NCI-H748 (cell line): ENCODE results near the gene ADGRG1.
"Not testable (repeated sequence)": the region's sequence is repeated elsewhere in the genome, so short reads cannot be mapped to it uniquely, and the experiment has no call there.

Source experiments
- DNase-seq: peaks from one replicate; lab custom pipeline; 2025; ENCODE audit not compliant: unreplicated experiment; lab: John Stamatoyannopoulos, UW

ADGRG1 gene

DNA sequence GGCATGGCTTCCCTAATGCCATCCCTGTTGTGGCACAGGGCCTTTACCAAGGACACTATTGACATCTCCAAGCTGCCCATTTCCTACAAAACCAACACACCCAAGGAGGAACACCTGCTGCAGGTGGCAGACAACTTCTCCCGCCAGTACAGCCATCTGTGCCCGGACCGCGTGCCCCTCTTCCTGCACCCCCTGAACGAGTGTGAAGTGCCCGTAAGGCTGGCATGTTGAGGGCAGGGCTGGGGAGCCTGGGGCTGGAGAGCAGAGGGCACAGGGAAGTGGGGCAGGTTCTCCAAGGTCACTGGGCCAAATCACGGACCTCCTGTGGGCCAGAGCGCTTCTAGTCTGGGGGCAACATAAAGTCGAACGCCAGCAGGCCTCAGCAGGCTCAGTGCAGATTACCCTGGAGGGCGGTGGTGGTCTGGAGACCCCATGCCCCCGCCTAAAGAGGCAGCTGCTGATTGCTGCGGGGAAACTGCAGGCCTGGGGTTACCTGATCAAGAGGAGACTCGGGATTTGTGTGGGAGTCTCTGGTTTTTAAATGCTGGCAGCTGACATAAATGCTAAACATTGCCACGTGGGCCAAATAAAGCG, 70.5 kb downstream of the ADGRG1 start:
- DNase-seq, result no peak

GRCh38 chr16:57699481-57699880, 71.1 kb downstream of the ADGRG1 start:
- no peak for DNase-seq

DNA sequence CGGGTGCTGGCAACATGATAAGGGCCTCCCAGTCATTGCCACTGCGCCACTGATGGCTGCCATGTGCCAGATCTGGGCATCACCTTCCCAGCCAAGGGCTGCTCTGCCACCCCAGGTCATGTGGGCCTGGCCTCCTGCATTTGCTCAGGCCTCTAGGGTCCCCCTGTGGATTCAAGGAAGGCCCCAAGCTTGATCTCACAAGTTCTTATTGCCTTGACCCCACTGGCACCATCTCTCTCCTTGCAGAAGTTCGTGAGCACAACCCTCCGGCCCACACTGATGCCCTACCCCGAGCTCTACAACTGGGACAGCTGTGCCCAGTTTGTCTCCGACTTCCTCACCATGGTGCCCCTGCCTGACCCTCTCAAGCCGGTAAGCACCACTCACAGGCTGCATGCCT, 71.5 kb downstream of the ADGRG1 start:
- DNase-seq, result no peak

- no peak for DNase-seq
Measured at GRCh38 chr16:57700781-57701551, 72.5 kb downstream of the ADGRG1 start.

- no peak for DNase-seq
Measured at GRCh38 chr16:57701759-57702371, 73.4 kb downstream of the ADGRG1 start.

GRCh38 chr16:57703416-57704010, 75.1 kb downstream of the ADGRG1 start:
- no peak for DNase-seq

DNA sequence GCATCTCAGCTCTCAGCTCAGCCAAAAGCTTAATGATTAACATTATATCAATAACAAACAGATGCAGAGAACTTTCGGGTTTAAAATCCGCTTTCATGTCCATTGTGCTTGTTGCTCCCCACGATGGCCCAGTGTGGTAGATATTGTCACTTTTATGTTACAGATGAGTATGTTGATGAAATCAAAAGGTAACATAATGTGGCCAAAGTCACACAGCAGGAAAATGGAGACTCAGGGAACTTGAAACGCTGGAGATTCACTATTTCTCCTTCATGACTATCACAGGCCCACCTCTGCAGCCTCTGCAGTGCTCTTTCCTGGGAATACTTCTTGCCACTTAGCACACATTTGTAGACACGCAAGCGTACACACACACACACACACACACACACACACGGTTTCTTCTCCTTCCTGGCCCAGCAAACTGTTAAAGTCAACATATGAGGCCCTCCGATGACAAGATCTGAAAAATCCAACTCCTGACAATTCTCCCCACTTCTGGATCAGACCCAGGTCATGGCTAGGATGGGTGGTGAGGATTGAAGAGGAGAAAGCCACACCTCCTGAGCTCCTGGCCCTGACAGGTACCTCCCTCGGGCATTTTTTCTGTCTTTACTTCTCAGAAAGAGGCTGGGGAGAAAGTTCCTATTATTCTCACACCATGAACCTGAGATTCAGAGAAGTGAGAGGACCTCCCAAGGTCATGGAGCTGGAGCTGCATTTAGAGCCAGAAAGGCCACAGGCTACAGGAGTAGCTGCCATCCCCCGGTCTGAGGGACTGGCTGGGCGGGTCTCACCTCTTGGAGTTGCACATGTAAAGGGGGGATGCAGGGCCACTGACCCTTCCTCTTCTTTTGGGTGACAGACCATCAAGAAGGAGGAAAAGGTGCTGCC, 75.8 kb downstream of the ADGRG1 start:
- DNase-seq, result no peak

- no peak for DNase-seq
Measured at GRCh38 chr16:57704905-57705852, 76.7 kb downstream of the ADGRG1 start.

- no peak for DNase-seq
Measured at GRCh38 chr16:57706717-57707116, 78.3 kb downstream of the ADGRG1 start.

DNA sequence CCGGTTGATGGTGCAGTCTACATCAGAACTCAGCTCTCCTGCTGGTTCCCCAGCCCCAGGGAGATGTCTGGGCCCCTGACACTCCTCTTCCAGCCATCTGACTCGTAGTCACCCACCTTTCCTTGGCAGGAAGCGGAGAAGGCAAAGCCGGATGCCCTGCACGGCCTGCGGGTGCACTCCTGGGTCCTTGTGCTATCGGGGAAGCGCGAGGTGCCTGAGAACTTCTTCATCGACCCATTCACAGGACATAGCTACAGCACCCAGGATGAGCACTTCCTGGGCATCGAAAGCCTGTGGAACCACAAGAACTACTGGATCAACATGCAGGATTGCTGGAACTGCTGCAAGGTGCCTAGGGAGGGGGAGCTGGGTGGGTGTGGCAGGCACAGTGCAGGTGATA, 78.9 kb downstream of the ADGRG1 start:
- no peak for DNase-seq

GRCh38 chr16:57708168-57708567, 79.7 kb downstream of the ADGRG1 start:
- no peak for DNase-seq

DNA sequence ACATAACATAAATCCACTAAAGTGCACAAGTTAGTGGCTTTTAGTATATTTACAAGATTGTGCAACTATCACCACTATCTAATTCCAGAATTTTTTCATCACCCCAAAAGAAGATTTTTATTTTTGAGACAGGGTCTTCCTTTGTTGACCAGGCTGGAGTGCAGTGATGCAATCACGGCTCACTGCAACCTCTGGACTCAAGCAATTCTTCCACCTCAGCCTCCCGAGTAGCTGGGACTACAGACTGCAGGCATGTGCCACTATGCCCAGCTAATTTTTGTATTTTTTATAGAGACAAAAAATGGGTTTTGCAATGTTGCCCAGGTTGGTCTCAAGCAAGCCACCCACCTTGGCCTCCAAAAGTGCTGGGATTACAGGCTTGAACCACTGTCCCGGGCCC, 81.2 kb downstream of the ADGRG1 start:
- DNase-seq, result no peak

GRCh38 chr16:57711346-57711745, 82.9 kb downstream of the ADGRG1 start:
- DNase-seq, result no peak

DNA sequence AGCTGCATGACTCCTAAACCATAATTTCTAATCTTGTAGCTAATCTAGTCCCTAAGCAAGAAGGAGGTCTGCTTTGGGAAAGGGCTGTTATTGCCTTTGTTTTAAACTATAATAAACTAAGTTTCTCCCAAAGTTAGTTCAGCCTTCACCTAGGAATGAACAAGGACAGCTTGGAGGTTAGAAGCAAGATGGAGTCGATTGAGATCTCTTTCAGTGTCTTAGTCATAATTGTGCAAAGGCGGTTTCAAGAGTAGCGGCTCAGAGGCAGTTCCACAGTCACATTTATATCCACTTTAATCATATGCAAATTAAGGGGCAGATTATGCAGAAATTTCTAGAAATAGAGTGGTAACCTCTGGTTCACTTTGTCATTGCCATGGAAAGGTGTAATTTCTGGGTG, 83.6 kb downstream of the ADGRG1 start:
- DNase-seq, result no peak

DNA sequence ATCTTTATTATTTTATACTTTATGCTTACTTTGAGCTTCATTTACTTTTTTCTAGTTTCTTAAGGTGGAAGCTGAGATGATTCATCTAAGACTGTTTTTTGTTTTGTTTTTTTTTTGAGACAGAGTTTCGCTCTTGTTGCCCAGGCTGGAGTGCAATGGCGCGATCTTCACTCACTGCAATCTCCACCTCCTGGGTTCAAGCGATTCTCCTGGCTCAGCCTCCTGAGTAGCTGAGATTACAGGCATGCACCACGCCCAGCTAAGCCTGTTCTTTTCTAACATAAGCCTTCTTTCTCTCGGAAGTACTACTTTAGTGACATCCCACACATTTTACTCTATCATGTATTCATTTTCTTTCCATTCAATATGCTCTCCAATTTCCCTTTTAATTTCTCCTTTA, 84.1 kb downstream of the ADGRG1 start:
- DNase-seq, result not testable (repeated sequence)

- no peak for DNase-seq
Measured at GRCh38 chr16:57713596-57713995, 85.2 kb downstream of the ADGRG1 start.

GRCh38 chr16:57714047-57714446, 85.6 kb downstream of the ADGRG1 start:
- no peak for DNase-seq
